Epithelial cell of prostate (primary cell): ENCODE data around the gene PTPRA.

Source experiments
- DNase-seq: peaks from one replicate; pipeline ENCODE4 v3.0.0-alpha.2; 2011; ENCODE audit warnings: low read depth, low spot score
- H3K27ac ChIP-seq: fragments of 450-650 bp; 2 replicates; pipeline ENCODE4 v1.5.1; 2017; ENCODE audit warnings: mild to moderate bottlenecking

Gene PTPRA

DNA sequence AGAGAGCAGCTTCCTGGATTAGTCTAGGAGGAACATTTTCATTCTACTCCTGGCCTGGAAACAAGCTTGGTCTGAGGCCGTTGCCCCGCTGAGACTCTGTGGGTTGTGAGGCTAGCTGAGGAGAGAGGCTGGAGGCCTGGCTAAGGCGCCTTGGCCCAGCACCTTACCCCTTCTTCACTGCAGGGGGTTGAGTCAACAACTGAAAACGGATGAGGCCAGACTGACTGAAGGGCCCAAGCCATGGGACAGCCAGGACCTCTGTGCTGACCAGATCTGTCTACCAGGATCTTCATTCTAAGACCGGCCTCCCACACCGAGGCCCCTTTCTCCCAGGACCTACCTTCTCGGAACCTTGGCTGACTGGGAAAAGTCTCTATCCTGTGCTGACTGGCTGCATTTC, 214.8 kb downstream of the PTPRA start:
- no peak for DNase-seq
- no peak overlapping the region for H3K27ac ChIP-seq
